HL-60 (cell line): Measurements from ENCODE around the gene UBXN10.

Source experiments
- CTCF ChIP-seq: IDR thresholded peaks from one replicate; pipeline ENCODE4 v1.5.1; 2011; ENCODE audit warnings: low read length, control low read depth, inconsistent platforms; ENCODE audit not compliant: insufficient read depth
- GABPA ChIP-seq: IDR thresholded peaks from 2 replicates; pipeline ENCODE4 v1.6.1; 2012; ENCODE audit warnings: low read depth
- POLR2AphosphoS5 ChIP-seq: IDR thresholded peaks from 2 replicates; pipeline ENCODE4 v1.6.1; 2012; ENCODE audit warnings: low read depth
- REST ChIP-seq: IDR thresholded peaks from 2 replicates; pipeline ENCODE4 v1.6.1; 2012; ENCODE audit warnings: low read depth; ENCODE audit not compliant: insufficient replicate concordance
- SPI1 ChIP-seq: IDR thresholded peaks from 2 replicates; pipeline ENCODE4 v1.6.1; 2012; ENCODE audit warnings: low read depth, mild to moderate bottlenecking, borderline replicate concordance

- TF ChIP-seq CTCF: no peak
- no peak for TF ChIP-seq REST
- no peak for TF ChIP-seq POLR2AphosphoS5
- TF ChIP-seq GABPA: no peak
- TF ChIP-seq SPI1: no peak
Measured at GRCh38 chr1:20142001-20142710, 43.7 kb upstream of the UBXN10 start.
